Putamen (tissue), 1 donor: ENCODE data around the gene ALOX5AP.

Experiments
- DNase-seq: peaks from one replicate; pipeline ENCODE4 v3.0.0-alpha.2; 2016; ENCODE audit warnings: low spot score

The ALOX5AP gene

GRCh38 chr13:30759748-30760147 is 24.4 kb downstream of the ALOX5AP start:
- DNase-seq, result no peak

- DNase-seq, result no peak
Observed at GRCh38 chr13:30762643-30763042, 27.3 kb downstream of the ALOX5AP start.

GRCh38 chr13:30763786-30764413 is 28.6 kb downstream of the ALOX5AP start:
- DNase-seq, result no peak

- no peak for DNase-seq
Observed at GRCh38 chr13:30766231-30766630, 30.9 kb downstream of the ALOX5AP start.

GRCh38 chr13:30770929-30771328 is 35.6 kb downstream of the ALOX5AP start:
- DNase-seq, result no peak

GRCh38 chr13:30773561-30773960 is 38.2 kb downstream of the ALOX5AP start:
- DNase-seq, result no peak

GRCh38 chr13:30774214-30774730 is 38.9 kb downstream of the ALOX5AP start:
- DNase-seq, result no peak

- no peak for DNase-seq
Observed at GRCh38 chr13:30776661-30777060, 41.3 kb downstream of the ALOX5AP start.

- no peak for DNase-seq
Observed at GRCh38 chr13:30779016-30779415, 43.7 kb downstream of the ALOX5AP start.

- DNase-seq, result no peak
Observed at GRCh38 chr13:30779608-30780007, 44.3 kb downstream of the ALOX5AP start.

- no peak for DNase-seq
Observed at GRCh38 chr13:30780338-30780981, 45.1 kb downstream of the ALOX5AP start.

GRCh38 chr13:30785191-30785850 is 50.0 kb downstream of the ALOX5AP start:
- no peak for DNase-seq

GRCh38 chr13:30786648-30787047 is 51.3 kb downstream of the ALOX5AP start:
- no peak for DNase-seq

GRCh38 chr13:30787738-30788525 is 52.6 kb downstream of the ALOX5AP start:
- no peak for DNase-seq

- DNase-seq, result no peak
Observed at GRCh38 chr13:30789166-30789862, 54.0 kb downstream of the ALOX5AP start.

GRCh38 chr13:30790592-30790991 is 55.2 kb downstream of the ALOX5AP start:
- no peak for DNase-seq

- no peak for DNase-seq
Observed at GRCh38 chr13:30791354-30792001, 56.1 kb downstream of the ALOX5AP start.

- no peak for DNase-seq
Observed at GRCh38 chr13:30792285-30793000, 57.1 kb downstream of the ALOX5AP start.

GRCh38 chr13:30796132-30796572 is 60.8 kb downstream of the ALOX5AP start:
- DNase-seq, result no peak
